Measurements from ENCODE around the gene OR3A3.
"Not testable (repeated sequence)": the region's sequence is repeated elsewhere in the genome, so short reads cannot be mapped to it uniquely, and the experiment has no call there.

The OR3A3 gene

GRCh38 chr17:3411070-3411469 lies at the start of gene OR3A3:
OR3A3 (plus strand) TSS chr17:3411370.
- DNase-seq, result no peak

GRCh38 chr17:3371167-3371566 lies 40.0 kb upstream of the OR3A3 start:
- DNase-seq, result not testable (repeated sequence)

GRCh38 chr17:3378321-3378720 lies 32.8 kb upstream of the OR3A3 start:
- no peak for DNase-seq

- no peak for DNase-seq
Observed at GRCh38 chr17:3381957-3382356, 29.2 kb upstream of the OR3A3 start.

GRCh38 chr17:3385869-3386816 lies 25.0 kb upstream of the OR3A3 start, which contains the start of gene OR3A2:
OR3A2 (minus strand) TSS chr17:3386308.
- DNase-seq, result no peak

- DNase-seq, result no peak
Observed at GRCh38 chr17:3389791-3390190, 21.4 kb upstream of the OR3A3 start.

GRCh38 chr17:3397801-3398200 lies 13.4 kb upstream of the OR3A3 start:
- DNase-seq, result not testable (repeated sequence)

GRCh38 chr17:3398310-3398709 lies 12.9 kb upstream of the OR3A3 start, which contains the start of gene OR1E1:
OR1E1 (minus strand) TSS chr17:3398410; CDS start chr17:3398410, 0 bp downstream.
- DNase-seq, result no peak

GRCh38 chr17:3400055-3400454 lies 11.1 kb upstream of the OR3A3 start:
- peak; percentile 3 for DNase-seq

GRCh38 chr17:3401786-3402185 lies 9.4 kb upstream of the OR3A3 start:
- DNase-seq, result no peak

- DNase-seq, result not testable (repeated sequence)
Observed at GRCh38 chr17:3403856-3404255, 7.3 kb upstream of the OR3A3 start.

GRCh38 chr17:3412216-3412615 lies 1.0 kb downstream of the OR3A3 start:
- not testable (repeated sequence) for DNase-seq

GRCh38 chr17:3415610-3416009 lies 4.4 kb downstream of the OR3A3 start:
- no peak for DNase-seq

- no peak for DNase-seq
Observed at GRCh38 chr17:3418222-3418621, 7.1 kb downstream of the OR3A3 start.

GRCh38 chr17:3433215-3433614 lies 22.0 kb downstream of the OR3A3 start:
- DNase-seq, result not testable (repeated sequence)

- DNase-seq, result no peak
Observed at GRCh38 chr17:3433741-3434140, 22.6 kb downstream of the OR3A3 start, which contains the start of gene OR1E2. OR1E2 (minus strand) TSS chr17:3433841; CDS start chr17:3433841, 0 bp downstream.

GRCh38 chr17:3438368-3438767 lies 27.2 kb downstream of the OR3A3 start:
- no peak for DNase-seq

- DNase-seq, result no peak
Observed at GRCh38 chr17:3440451-3440850, 29.3 kb downstream of the OR3A3 start.

- no peak for DNase-seq
Observed at GRCh38 chr17:3447625-3448024, 36.5 kb downstream of the OR3A3 start.

- DNase-seq, result no peak
Observed at GRCh38 chr17:3448059-3448665, 37.0 kb downstream of the OR3A3 start.

GRCh38 chr17:3466355-3466754 lies 55.2 kb downstream of the OR3A3 start:
- DNase-seq, result not testable (repeated sequence)

- DNase-seq, result no peak
Observed at GRCh38 chr17:3469529-3469928, 58.4 kb downstream of the OR3A3 start.

GRCh38 chr17:3471599-3471998 lies 60.4 kb downstream of the OR3A3 start, which contains the start of gene SPATA22:
SPATA22 (minus strand) TSS chr17:3471819; CDS start chr17:3469325, 2,494 bp downstream.
- no peak for DNase-seq

GRCh38 chr17:3472137-3472536 lies 61.0 kb downstream of the OR3A3 start:
- no peak for DNase-seq
